ENCODE data around the gene ATP5IF1. TPM values are rescaled to one million over a fixed set of nuclear protein-coding genes. Genes with fewer than 3 reads are reported as not detected.

ATP5IF1 gene
- total and polyA plus RNA-seq, 9 of the 15 experiments (the other 6 are each of a cell fraction or from before 2014, with no cell fraction given), result 292 to 1,422 (median 388) TPM

DNA sequence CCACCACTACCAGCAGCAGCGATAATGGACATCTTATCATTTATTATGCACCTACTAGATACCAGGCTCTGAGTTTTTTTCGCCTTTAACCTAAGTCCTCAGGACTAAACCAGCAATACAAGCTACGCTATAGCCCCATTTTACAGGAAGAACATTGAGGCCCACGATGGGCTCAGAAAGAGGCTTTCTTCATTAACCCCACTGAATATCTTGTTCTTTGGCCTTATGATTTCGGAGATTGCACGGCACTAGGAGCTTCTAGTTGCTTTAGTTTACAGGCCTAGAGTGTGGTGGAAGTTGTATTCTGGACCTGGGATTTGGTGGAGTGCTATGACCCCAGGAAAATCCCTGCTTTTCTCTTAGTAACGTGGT lies 24.9 kb downstream of the ATP5IF1 start (continued):
- TF ChIP-seq, protein P1, sequence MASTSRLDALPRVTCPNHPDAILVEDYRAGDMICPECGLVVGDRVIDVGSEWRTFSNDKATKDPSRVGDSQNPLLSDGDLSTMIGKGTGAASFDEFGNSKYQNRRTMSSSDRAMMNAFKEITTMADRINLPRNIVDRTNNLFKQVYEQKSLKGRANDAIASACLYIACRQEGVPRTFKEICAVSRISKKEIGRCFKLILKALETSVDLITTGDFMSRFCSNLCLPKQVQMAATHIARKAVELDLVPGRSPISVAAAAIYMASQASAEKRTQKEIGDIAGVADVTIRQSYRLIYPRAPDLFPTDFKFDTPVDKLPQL (IDR thresholded peaks at IDR 0.05; ENCODE audit: extremely low read depth, insufficient read length), result no peak
- TF ChIP-seq NFIX (CRISPR knock-in tag; IDR thresholded peaks at IDR 0.05; ENCODE audit: low read depth) (no peak), EZH2 (IDR thresholded peaks at IDR 0.05; ENCODE audit: borderline replicate concordance, low read depth, low read length) (no peak), ADNP (tag; IDR thresholded peaks at IDR 0.05) (0 out of 2 replicates have a peak, but pooled peaks have one; percentile 22), HDAC1 (IDR thresholded peaks at IDR 0.05) (0 out of 4 replicates have a peak, but pooled peaks of 1 of the 2 experiments have one; percentile 12), ZNF277 (CRISPR knock-in tag; IDR thresholded peaks at IDR 0.05; ENCODE audit: borderline replicate concordance) (no peak), ZKSCAN8 (CRISPR knock-in tag; IDR thresholded peaks at IDR 0.05) (peak; percentile 98), ZNF274 (IDR thresholded peaks at IDR 0.05; ENCODE audit: borderline replicate concordance, low read depth, low read length) (no peak), CREB1 (IDR thresholded peaks at IDR 0.05) (no peak), CREB1 (CRISPR knock-in tag; IDR thresholded peaks at IDR 0.05) (no peak), CHD1 (IDR thresholded peaks at IDR 0.05; ENCODE audit: low read length) (no peak), ZBTB26 (CRISPR knock-in tag; IDR thresholded peaks at IDR 0.05) (no peak), NFIC (IDR thresholded peaks at IDR 0.05) (no peak), SLC30A9 (CRISPR knock-in tag; IDR thresholded peaks at IDR 0.05) (no peak), MTA2 (IDR thresholded peaks at IDR 0.05; ENCODE audit: low read depth) (no peak), ARID3A (IDR thresholded peaks at IDR 0.05; ENCODE audit: borderline replicate concordance, low read depth, low read length) (no peak), ZSCAN32 (CRISPR knock-in tag; IDR thresholded peaks at IDR 0.05) (no peak), CREB3L1 (IDR thresholded peaks at IDR 0.05; ENCODE audit: borderline replicate concordance, low read depth) (no peak), ZBED1 (IDR thresholded peaks at IDR 0.05) (no peak), SMAD3 (CRISPR knock-in tag; conservative IDR thresholded peaks at IDR 0.05) (no peak)
- TF ChIP-seq, protein P2, sequence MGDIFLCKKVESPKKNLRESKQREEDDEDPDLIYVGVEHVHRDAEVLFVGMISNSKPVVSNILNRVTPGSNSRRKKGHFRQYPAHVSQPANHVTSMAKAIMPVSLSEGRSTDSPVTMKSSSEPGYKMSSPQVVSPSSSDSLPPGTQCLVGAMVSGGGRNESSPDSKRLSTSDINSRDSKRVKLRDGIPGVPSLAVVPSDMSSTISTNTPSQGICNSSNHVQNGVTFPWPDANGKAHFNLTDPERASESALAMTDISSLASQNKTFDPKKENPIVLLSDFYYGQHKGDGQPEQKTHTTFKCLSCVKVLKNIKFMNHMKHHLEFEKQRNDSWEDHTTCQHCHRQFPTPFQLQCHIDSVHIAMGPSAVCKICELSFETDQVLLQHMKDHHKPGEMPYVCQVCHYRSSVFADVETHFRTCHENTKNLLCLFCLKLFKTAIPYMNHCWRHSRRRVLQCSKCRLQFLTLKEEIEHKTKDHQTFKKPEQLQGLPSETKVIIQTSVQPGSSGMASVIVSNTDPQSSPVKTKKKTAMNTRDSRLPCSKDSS (IDR thresholded peaks at IDR 0.05; ENCODE audit: low read depth, partially characterized antibody), result no peak

All from K562 (cell line).